Hypothalamus (tissue), 51 donors: ENCODE data around the gene KIAA0040.

Experiments used
- DNase-seq, 51 donors: peaks; one replicate each; lab custom pipeline; 2025; lab: John Stamatoyannopoulos, UW

KIAA0040 gene

GRCh38 chr1:175203570-175204068 is 11.0 kb upstream of the KIAA0040 start:
- no peak for DNase-seq

DNA sequence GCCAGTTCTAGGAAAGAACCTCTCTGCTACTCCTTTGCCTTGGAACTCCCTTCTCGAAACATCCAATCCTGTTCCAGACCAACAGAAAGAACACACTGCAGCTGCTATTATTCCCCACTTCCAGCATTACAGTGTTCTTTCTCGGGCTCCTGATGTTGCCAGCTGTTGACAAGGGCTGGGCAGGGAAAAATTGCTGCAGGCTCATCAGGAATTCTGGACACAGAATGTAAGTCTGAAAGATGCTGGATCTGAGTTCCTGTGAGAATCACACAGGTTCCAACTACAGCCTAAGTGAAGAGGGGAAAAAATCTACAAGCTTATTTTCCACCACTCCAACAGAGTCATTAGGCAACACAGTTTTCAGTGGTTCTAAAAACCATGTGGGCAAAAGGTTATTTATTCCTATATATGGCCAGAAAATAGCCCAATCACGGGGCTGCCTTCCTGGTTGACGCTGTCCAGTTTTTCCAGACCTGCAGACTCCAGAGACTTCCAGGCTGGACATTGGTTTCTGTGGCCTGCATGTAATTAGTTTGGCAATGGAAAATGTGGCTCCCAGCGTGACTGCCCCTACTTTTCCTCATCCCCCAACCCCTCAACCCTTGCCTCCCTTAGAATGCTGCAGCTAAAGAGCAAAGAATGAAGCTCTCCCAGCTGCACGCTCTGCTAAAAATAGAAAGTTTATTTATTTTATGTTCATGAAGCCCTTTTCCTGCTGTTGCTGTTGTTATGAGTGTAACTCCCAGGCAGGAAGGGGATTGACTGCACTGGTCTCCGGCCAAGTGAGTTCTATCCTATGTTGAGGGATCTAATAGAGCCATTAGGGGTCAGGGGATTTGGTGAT is 8.3 kb upstream of the KIAA0040 start:
- no peak for DNase-seq

- DNase-seq, result no peak
Observed at GRCh38 chr1:175198332-175198731, 5.8 kb upstream of the KIAA0040 start.

GRCh38 chr1:175197531-175197930 is 5.0 kb upstream of the KIAA0040 start:
- no peak for DNase-seq

GRCh38 chr1:175195798-175196197 is 3.2 kb upstream of the KIAA0040 start:
- DNase-seq, result no peak

DNA sequence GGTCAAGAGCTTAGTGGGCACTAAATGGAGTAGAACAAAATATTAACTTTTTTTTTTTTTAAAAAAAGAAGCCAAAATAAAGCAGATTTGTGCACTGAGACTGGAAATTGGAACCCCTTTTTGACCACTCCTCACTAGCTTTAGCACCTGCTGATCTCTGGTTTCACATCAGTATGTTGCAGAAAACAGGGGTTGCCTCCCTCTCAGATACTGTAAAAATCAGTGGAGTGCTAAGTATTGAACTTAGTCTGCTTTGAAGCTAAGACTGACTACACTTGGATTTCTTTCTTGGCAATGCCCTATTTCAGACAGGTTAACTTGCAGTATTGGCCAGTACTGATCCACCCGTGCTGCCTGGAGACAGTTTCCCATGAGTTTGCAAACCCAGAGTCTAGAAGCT is 2.7 kb upstream of the KIAA0040 start:
- no peak for DNase-seq

DNA sequence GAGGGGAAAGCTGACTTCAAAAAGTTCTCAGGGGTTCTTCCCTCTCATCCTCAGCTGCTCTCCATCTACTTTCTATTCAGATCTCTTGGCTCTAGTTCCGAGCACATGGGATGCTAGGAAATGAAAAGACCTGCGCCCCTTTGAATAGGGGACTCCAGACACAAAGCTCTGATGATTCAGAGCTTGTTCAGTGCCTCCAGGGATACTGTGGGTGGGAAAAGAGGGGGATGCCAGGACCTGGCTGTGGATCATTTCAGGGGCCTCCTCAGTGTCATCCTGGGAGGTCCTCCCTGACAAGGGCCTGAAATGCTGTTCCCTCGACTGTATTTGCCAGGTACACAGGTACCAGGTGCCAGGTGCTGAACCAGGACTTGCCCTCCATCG is 943 bp upstream of the KIAA0040 start:
- peak in 2 of 51 donors; percentile 43 to 48 for DNase-seq

- peak in 4 of 51 donors; percentile 2 to 7 (median 6) for DNase-seq
Observed at GRCh38 chr1:175192111-175192629, 406 bp downstream of the KIAA0040 start.

- DNase-seq, result no peak
Observed at GRCh38 chr1:175191659-175192058, 917 bp downstream of the KIAA0040 start.

DNA sequence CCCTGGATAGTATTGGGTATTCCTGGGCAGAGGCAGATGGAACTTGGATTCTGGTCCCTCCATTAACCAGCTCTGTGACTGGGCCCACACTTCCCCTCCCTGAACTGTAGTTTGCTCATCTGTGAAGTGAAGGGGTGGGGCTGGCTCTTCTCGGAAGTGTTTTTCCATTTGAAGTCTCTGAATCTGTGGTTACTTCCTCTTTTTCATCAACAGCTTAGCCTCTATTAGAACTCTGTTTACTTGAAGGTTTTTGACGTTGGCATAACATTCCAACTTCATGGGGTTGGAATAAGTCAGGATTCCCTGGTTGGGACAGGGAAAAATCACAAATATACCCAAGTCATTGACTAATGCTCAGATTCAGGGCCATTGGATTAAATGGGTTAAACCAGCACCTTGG is 3.6 kb downstream of the KIAA0040 start:
- DNase-seq, result peak in 1 of 51 donors; percentile 3

GRCh38 chr1:175186433-175187160 is 6.0 kb downstream of the KIAA0040 start:
- DNase-seq, result no peak

GRCh38 chr1:175185903-175186302 is 6.7 kb downstream of the KIAA0040 start:
- DNase-seq, result no peak

DNA sequence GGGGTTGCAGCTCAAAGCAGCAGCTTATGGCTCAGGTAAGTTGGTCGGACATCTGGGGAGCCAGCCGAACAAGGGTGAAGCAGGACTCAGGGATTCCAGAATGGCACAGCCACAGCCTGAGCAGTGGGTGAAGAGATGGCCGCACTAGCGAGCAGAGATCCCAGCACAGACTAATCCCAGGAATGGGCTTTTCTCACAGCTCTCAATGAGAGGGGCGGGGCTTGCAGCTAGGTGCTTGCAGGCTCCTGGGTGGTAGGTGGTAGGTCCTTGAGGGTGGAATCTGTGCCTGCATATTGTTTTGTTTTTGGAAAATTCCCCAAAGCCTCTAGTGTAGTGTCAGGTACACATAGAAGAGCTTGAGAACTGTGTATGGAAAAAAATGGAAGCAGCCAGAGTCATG is 9.0 kb downstream of the KIAA0040 start:
- DNase-seq, result no peak

DNA sequence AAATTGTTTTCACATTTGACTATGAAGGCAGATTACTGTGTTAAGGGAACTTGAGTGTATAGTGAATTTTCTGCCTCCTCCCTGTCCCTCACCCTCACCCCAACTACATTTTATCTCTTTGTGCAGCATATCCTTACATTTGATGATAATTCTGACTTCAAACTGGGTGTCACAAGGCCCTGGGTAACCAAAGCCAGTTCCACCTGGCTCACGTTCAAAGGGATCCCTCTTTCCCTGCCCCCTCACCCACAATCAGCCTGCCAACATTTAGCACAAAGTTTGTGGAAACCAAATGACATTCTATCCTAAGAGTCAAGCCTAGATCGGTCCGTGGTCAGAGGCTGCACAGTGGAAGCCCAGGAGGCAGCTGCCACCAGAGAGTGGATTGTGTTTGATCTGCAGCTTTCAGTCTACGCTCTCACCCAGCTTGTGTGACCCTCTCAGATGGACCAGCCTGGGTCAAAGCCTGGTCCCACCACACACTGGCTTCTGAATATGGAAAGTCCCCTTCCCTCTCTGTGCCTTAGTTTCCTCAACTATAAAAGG is 10.3 kb downstream of the KIAA0040 start:
- no peak for DNase-seq

- DNase-seq, result no peak
Observed at GRCh38 chr1:175179837-175180590, 12.6 kb downstream of the KIAA0040 start.

DNA sequence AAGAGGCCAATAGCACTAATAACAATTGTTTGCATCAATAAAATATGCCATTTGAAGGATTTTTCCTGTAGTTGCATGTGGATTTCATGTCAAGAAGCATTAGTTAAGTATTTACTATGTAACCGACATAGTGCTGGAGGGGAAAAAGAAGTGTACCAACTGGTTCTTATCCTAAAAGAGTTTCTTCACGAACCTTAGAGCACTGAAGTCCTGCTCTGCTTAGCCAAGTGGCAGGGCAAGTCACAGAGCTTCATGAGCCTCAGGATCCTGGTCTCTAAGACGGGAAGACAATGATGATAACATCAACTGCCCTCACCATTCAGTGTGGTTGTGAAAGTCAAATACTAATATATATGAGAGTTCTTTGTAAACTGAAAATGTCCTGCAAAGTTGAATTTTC is 14.1 kb downstream of the KIAA0040 start:
- DNase-seq, result no peak

GRCh38 chr1:175178056-175178455 is 14.5 kb downstream of the KIAA0040 start:
- no peak for DNase-seq

DNA sequence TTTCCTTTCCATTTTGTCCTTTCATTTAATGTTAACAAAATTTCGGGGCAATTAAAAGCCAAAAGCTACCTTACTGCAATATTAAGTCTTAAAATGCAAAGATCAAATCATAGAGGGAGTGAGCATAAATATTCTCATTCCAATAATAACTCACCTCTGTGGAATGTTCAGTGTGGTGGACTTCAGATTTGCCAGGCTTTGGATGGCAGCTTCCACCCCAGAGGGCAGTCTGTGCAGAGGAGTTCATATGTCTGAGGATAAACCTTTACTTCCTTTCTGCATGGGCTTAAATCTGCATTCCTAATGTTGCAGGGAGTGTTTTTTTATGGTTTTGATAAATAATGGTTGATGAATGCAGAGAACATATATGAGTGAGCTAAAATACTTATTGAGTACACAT is 16.3 kb downstream of the KIAA0040 start:
- no peak for DNase-seq

DNA sequence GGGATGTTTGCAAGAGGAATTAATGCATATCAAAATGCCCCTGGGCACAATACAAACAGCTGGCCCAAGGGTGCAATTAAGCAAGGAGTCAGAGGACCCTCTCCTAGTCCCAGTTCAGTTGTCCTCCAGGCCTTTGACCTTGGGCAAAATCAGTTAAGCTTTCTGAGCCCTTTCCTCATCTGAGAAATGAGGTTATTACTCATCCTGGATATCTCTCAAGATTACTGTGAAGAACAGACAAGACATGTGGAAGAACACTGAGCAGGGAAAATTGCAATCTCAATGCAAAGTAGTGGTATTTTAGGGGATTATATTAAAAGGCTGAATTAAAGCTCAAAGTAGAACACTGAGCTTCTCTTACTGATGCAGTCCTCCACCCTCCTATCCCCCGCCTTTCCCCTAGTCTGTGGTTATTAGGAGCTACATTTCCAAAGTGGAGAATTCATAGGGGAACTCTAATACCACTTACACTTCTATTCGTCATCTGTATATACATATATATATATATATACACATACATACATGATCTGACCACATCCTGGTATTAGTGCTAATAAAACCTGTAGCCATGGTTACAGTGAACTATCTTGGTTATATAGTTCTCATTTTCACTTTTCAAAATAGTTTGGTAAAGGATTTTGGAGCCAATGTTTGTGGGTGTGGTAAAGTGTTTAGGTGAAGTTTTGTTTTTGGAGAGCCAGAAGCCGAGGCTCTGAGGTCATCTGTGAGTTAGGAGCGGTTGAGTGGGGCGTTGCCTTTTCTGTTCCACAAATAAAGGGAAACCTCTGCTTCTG is 18.1 kb downstream of the KIAA0040 start:
- DNase-seq, result no peak

GRCh38 chr1:175173531-175173930 is 19.0 kb downstream of the KIAA0040 start:
- DNase-seq, result no peak
